Stimulated activated CD8-positive, alpha-beta memory T cell treated with anti-CD3 and anti-CD28 coated beads, Interleukin-7, amount 100 ng/mL, for 24 hours (primary cell): ENCODE measurements around the gene CRISPLD2.

Experiments
- DNase-seq: peaks from one replicate; pipeline ENCODE4 v3.0.0-alpha.2; 2020; ENCODE audit warnings: low read depth

Gene CRISPLD2

GRCh38 chr16:84819644-84820304 lies at the start of gene CRISPLD2:
CRISPLD2 (plus strand) TSS chr16:84819985; CDS start chr16:84838496, 18,511 bp downstream.
- DNase-seq, result peak; percentile 71

- DNase-seq, result no peak
Measured at GRCh38 chr16:84773312-84773711, 46.5 kb upstream of the CRISPLD2 start.

- no peak for DNase-seq
Measured at GRCh38 chr16:84774810-84775209, 45.0 kb upstream of the CRISPLD2 start.

- DNase-seq, result no peak
Measured at GRCh38 chr16:84775262-84775810, 44.4 kb upstream of the CRISPLD2 start.

GRCh38 chr16:84777435-84777834 lies 42.4 kb upstream of the CRISPLD2 start:
- no peak for DNase-seq

GRCh38 chr16:84778720-84779119 lies 41.1 kb upstream of the CRISPLD2 start:
- DNase-seq, result no peak

- no peak for DNase-seq
Measured at GRCh38 chr16:84780063-84780462, 39.7 kb upstream of the CRISPLD2 start.

- DNase-seq, result no peak
Measured at GRCh38 chr16:84780544-84781376, 39.0 kb upstream of the CRISPLD2 start.

- DNase-seq, result no peak
Measured at GRCh38 chr16:84782846-84783245, 36.9 kb upstream of the CRISPLD2 start.

GRCh38 chr16:84785843-84786581 lies 33.8 kb upstream of the CRISPLD2 start:
- no peak for DNase-seq

GRCh38 chr16:84786605-84787262 lies 33.1 kb upstream of the CRISPLD2 start:
- no peak for DNase-seq

- no peak for DNase-seq
Measured at GRCh38 chr16:84787263-84787622, 32.5 kb upstream of the CRISPLD2 start.

- no peak for DNase-seq
Measured at GRCh38 chr16:84788920-84789391, 30.8 kb upstream of the CRISPLD2 start.

GRCh38 chr16:84789431-84789830 lies 30.4 kb upstream of the CRISPLD2 start:
- no peak for DNase-seq

- no peak for DNase-seq
Measured at GRCh38 chr16:84790301-84790700, 29.5 kb upstream of the CRISPLD2 start.

GRCh38 chr16:84791088-84791487 lies 28.7 kb upstream of the CRISPLD2 start:
- DNase-seq, result no peak

- no peak for DNase-seq
Measured at GRCh38 chr16:84791501-84791900, 28.3 kb upstream of the CRISPLD2 start.

GRCh38 chr16:84794186-84794585 lies 25.6 kb upstream of the CRISPLD2 start:
- no peak for DNase-seq

GRCh38 chr16:84794626-84795025 lies 25.2 kb upstream of the CRISPLD2 start:
- no peak for DNase-seq

GRCh38 chr16:84795329-84796053 lies 24.3 kb upstream of the CRISPLD2 start:
- DNase-seq, result no peak
